Skeletal muscle tissue (tissue), 4 donors: ENCODE data around the gene SMOC2. TPM values are rescaled to one million over a fixed set of nuclear protein-coding genes. Genes with fewer than 3 reads are reported as not detected.
"Not testable (repeated sequence)": the region's sequence is repeated elsewhere in the genome, so short reads cannot be mapped to it uniquely, and the experiment has no call there.

ENCODE experiments used
- H3K27ac ChIP-seq: one replicate; pipeline ENCODE4 v1.7.0; 2013; ENCODE audit warnings: mild to moderate bottlenecking, low read depth, low read length, inconsistent platforms
- H3K27me3 ChIP-seq, 3 donors: one replicate each; pipeline ENCODE4 v1.7.0; 2013; ENCODE audit warnings: low read length in 3 of 3; ENCODE audit not compliant: control insufficient read depth in 3 of 3, insufficient read depth in 3 of 3
- H3K36me3 ChIP-seq, 3 donors: one replicate each; pipeline ENCODE4 v1.7.0; 2013; ENCODE audit warnings: low read length in 3 of 3; ENCODE audit not compliant: control insufficient read depth in 3 of 3, insufficient read depth in 3 of 3
- H3K4me1 ChIP-seq, 3 donors: one replicate each; pipeline ENCODE4 v1.7.0; 2013; ENCODE audit warnings: low read length in 3 of 3, mild to moderate bottlenecking in 3 of 3; ENCODE audit not compliant: control insufficient read depth in 3 of 3, insufficient read depth in 3 of 3
- H3K4me3 ChIP-seq, 3 donors: one replicate each; pipeline ENCODE4 v1.7.0; 2013; ENCODE audit warnings: low read length in 3 of 3
- H3K9ac ChIP-seq, 3 donors: one replicate each; pipeline ENCODE4 v1.7.0; 2013; ENCODE audit warnings: low read length in 3 of 3, mild to moderate bottlenecking in 3 of 3, moderate library complexity in 2 of 3, low read depth in 1 of 3
- H3K9me3 ChIP-seq, 3 donors: one replicate each; pipeline ENCODE4 v1.7.0; 2013; ENCODE audit warnings: low read length in 3 of 3; ENCODE audit not compliant: control insufficient read depth in 3 of 3
- total RNA-seq: library from RNA; depleted of rRNA; stranded (reverse); fragments of >200 nt; gene quantifications from one replicate; pipeline ENCODE4 v1.2.3, GENCODE V29; 2014
- donor health status: Osteomylitis.

The SMOC2 gene
- total RNA-seq, 1 donor from 2014 or later: 26.6 TPM

DNA sequence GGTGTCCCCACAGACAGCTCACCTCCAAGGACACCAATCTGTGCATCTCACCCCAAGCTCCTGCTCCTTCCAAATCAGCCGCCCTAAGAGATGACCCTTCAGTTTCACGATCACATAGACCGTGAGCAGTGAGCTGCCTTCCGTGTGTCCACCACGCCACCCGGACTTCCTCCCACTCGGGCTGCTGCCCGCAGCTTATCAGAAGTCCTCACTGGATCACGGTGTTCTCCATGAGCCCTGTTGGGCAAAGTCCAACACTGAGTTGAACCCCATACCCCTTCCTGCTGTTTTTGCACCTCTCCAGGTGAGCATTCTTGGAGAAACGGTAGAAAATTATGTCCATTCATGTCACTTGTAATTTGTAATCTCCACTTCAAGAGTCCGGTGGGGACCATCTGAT is 234.4 kb downstream of the SMOC2 start:
- Histone ChIP-seq H3K4me3 (no peak overlapping the region), H3K27ac (no peak overlapping the region), H3K9me3 (peaks cover 0 to 2% (median 0%) of the 10 kb centered on the region in 3 donors), H3K27me3 (peaks cover 0 to 4% (median 3%) of the 10 kb centered on the region in 3 donors), H3K9ac (no peak overlapping the region), H3K4me1 (no peaks in the 10 kb centered on the region), H3K36me3 (no peaks in the 10 kb centered on the region)

- Histone ChIP-seq H3K9ac (no peak overlapping the region), H3K27ac (no peak overlapping the region), H3K4me1 (no peaks in the 10 kb centered on the region), H3K9me3 (peaks cover 0 to 2% (median 0%) of the 10 kb centered on the region in 3 donors), H3K36me3 (no peaks in the 10 kb centered on the region), H3K27me3 (peaks cover 0 to 4% (median 3%) of the 10 kb centered on the region in 3 donors), H3K4me3 (no peak overlapping the region)
These were observed 235.1 kb downstream of the SMOC2 start for GRCh38 chr6:168675933-168676551.

DNA sequence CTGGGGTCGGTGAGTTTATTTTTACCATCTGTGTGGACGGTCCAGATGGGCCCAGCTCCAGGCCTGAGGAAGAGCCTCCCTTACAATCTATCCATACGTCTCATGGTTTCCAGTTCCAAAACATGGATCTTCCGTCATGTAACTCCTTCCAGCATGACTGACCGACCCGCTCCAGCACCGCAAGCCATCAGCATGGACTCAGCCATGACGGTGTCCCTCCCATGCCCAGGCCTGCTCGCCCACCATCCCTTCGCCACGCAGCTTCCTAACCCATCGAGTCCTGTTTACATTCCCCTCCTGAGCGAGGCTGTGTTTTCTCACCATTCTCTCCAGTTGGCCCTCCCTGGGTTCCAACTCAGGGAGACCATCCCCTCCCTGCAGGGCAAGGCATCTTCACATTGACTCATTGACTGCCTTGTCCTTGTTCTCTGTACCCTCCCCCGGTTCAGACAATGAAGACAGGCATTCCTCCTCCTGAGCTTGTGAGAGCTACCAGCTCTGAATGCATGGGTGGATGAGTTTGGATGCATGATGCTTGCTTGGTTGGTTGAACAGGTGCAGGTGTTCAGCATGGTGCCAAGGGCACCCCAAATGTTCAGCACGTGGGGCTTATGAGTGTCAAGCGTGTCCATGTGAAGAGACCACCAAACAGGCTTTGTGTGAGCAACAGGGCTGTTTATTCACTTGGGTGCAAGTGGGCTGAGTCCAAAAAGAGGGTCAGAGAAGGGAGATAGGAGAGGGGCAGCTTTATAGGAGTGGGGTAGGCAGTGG is 235.8 kb downstream of the SMOC2 start:
- H3K4me3 ChIP-seq: no peak overlapping the region
- peaks cover 0 to 4% (median 3%) of the 10 kb centered on the region in 3 donors for H3K27me3 ChIP-seq
- H3K27ac ChIP-seq: no peak overlapping the region

GRCh38 chr6:168677323-168677781 is 236.4 kb downstream of the SMOC2 start:
- not testable (repeated sequence) for H3K27ac ChIP-seq, H3K9me3 ChIP-seq, H3K4me3 ChIP-seq, H3K4me1 ChIP-seq, H3K9ac ChIP-seq, H3K27me3 ChIP-seq, H3K36me3 ChIP-seq

More for the DNA sequence above, 235.8 kb downstream of the SMOC2 start:
- H3K36me3 ChIP-seq: no peaks in the 10 kb centered on the region
- no peak overlapping the region for H3K9ac ChIP-seq
- H3K9me3 ChIP-seq: peaks cover 0 to 2% (median 0%) of the 10 kb centered on the region in 3 donors
- H3K4me1 ChIP-seq: no peaks in the 10 kb centered on the region

GRCh38 chr6:168678077-168678476 is 237.1 kb downstream of the SMOC2 start:
- no peak overlapping the region for H3K27ac ChIP-seq
- peaks cover 0 to 2% (median 0%) of the 10 kb centered on the region in 3 donors for H3K9me3 ChIP-seq
- no peaks in the 10 kb centered on the region for H3K4me1 ChIP-seq
- peaks cover 3 to 7% (median 4%) of the 10 kb centered on the region in 3 donors for H3K27me3 ChIP-seq
- no peak overlapping the region for H3K9ac ChIP-seq
- no peak overlapping the region for H3K4me3 ChIP-seq
- no peaks in the 10 kb centered on the region for H3K36me3 ChIP-seq

DNA sequence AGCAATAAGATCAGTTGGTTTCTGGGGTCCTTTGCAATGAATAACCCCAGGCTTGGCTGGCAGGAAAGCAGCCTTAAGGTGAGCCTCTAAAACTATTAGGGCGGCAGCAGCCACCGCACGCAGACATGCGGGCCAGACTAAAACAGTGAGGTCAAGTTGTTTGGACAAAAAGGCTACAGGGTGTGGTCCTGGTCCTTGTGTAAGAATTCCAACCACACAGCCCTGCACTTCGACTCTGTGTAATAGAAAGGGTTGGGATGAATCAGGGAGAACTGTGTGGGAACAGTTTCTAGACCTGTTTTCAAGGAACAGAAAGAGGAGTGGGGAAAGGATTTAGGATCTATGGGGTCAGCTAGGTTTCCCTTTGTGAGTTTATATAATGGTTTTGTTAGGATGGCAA is 237.6 kb downstream of the SMOC2 start:
- no peaks in the 10 kb centered on the region for H3K36me3 ChIP-seq
- no peaks in the 10 kb centered on the region for H3K4me1 ChIP-seq
- H3K9me3 ChIP-seq: peaks cover 0 to 2% (median 0%) of the 10 kb centered on the region in 3 donors
- H3K9ac ChIP-seq: no peak overlapping the region
- no peak overlapping the region for H3K27ac ChIP-seq
- H3K4me3 ChIP-seq: no peak overlapping the region
- H3K27me3 ChIP-seq: peaks cover 0 to 8% (median 4%) of the 10 kb centered on the region in 3 donors

- H3K27ac ChIP-seq: no peak overlapping the region
- H3K9me3 ChIP-seq: peaks cover 0 to under 1% (median 0%) of the 10 kb centered on the region in 3 donors
- peaks cover 2 to 15% (median 8%) of the 10 kb centered on the region in 3 donors for H3K27me3 ChIP-seq
- H3K9ac ChIP-seq: no peak overlapping the region
- H3K4me3 ChIP-seq: no peak overlapping the region
- H3K36me3 ChIP-seq: no peaks in the 10 kb centered on the region
- H3K4me1 ChIP-seq: no peaks in the 10 kb centered on the region
These were observed 240.8 kb downstream of the SMOC2 start for GRCh38 chr6:168681748-168682147.

DNA sequence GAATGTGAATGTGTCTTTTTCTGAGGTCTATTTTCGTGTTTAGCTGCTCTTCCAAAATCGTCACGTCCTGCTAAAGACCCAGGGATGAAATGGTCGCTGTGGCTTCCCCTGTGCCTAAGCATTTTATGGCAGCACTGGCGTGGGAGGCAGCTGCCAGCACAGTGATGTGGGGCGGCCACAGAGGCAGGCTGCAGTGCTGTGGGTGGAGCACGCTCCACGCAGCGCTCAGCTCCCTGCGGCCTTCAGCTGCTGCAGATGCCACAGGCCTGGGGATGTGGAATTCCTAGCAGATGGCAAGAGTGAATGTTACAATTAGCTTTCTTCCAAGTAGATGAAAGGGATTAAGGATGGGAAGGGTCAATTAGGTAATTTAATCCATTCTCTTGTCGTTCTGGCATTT is 242.6 kb downstream of the SMOC2 start:
- Histone ChIP-seq H3K4me3 (no peak overlapping the region), H3K9me3 (no peaks in the 10 kb centered on the region), H3K9ac (no peak overlapping the region), H3K36me3 (no peaks in the 10 kb centered on the region), H3K27me3 (peaks cover 2 to 15% (median 8%) of the 10 kb centered on the region in 3 donors), H3K4me1 (no peaks in the 10 kb centered on the region), H3K27ac (no peak overlapping the region)

- Histone ChIP-seq H3K9ac (no peak overlapping the region), H3K27me3 (peaks cover 2 to 15% (median 8%) of the 10 kb centered on the region in 3 donors), H3K36me3 (no peaks in the 10 kb centered on the region), H3K27ac (no peak overlapping the region), H3K4me1 (no peaks in the 10 kb centered on the region), H3K4me3 (no peak overlapping the region), H3K9me3 (no peaks in the 10 kb centered on the region)
These were observed 243.5 kb downstream of the SMOC2 start for GRCh38 chr6:168684471-168684870.

DNA sequence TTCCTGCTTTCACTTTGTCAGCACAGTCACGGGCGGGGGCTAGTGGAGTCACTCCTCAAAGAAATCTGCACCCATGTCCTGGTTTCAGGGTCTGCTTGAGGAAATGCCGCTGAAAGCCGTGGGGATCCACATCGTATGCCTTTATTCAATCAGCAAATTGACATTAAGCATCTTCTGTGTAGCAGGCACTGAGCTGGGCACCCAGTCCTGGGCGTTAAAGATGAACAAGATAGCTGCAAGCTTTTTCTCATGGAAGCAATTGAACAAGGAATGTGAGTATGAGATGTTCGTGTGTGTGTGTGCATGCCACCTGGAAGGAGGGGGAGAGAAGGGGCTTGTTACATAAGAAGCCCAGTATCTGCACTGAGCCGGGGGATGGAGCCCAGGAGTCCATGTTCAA is 243.9 kb downstream of the SMOC2 start:
- no peak overlapping the region for H3K27ac ChIP-seq
- H3K9ac ChIP-seq: no peak overlapping the region
- no peak overlapping the region for H3K4me3 ChIP-seq
- H3K4me1 ChIP-seq: no peaks in the 10 kb centered on the region
- H3K27me3 ChIP-seq: peaks cover 2 to 15% (median 8%) of the 10 kb centered on the region in 3 donors
- no peaks in the 10 kb centered on the region for H3K36me3 ChIP-seq
- no peaks in the 10 kb centered on the region for H3K9me3 ChIP-seq
